HG03442 (cell line): ENCODE measurements around the gene LAMP5.

Experiments used
- ATAC-seq: cut with Tn5 transposase; IDR thresholded peaks from one replicate; pipeline ENCODE4 v1.9.1; 2021; ENCODE audit warnings: mild to moderate bottlenecking, moderate library complexity; ENCODE audit not compliant: unreplicated experiment

Gene LAMP5

GRCh38 chr20:9499126-9499899 lies 15.1 kb upstream of the LAMP5 start:
- no peak for ATAC-seq

- ATAC-seq = peak; percentile 57
Measured at GRCh38 chr20:9500121-9500520, 14.3 kb upstream of the LAMP5 start.

GRCh38 chr20:9501473-9501872 lies 12.9 kb upstream of the LAMP5 start:
- ATAC-seq = no peak

GRCh38 chr20:9503526-9504245 lies 10.7 kb upstream of the LAMP5 start:
- ATAC-seq = no peak

GRCh38 chr20:9506280-9506821 lies 8.0 kb upstream of the LAMP5 start:
- ATAC-seq = no peak

GRCh38 chr20:9506964-9507369 lies 7.4 kb upstream of the LAMP5 start:
- ATAC-seq = no peak

GRCh38 chr20:9507544-9508239 lies 6.7 kb upstream of the LAMP5 start:
- no peak for ATAC-seq

GRCh38 chr20:9508240-9508661 lies 6.1 kb upstream of the LAMP5 start:
- ATAC-seq = no peak

- ATAC-seq = no peak
Measured at GRCh38 chr20:9508696-9509178, 5.7 kb upstream of the LAMP5 start.

GRCh38 chr20:9509246-9509645 lies 5.1 kb upstream of the LAMP5 start:
- ATAC-seq = no peak

GRCh38 chr20:9510911-9511310 lies 3.5 kb upstream of the LAMP5 start:
- ATAC-seq = no peak

- no peak for ATAC-seq
Measured at GRCh38 chr20:9514072-9514460, 324 bp upstream of the LAMP5 start.

- no peak for ATAC-seq
Measured at GRCh38 chr20:9515214-9515585, 810 bp downstream of the LAMP5 start.

- ATAC-seq = no peak
Measured at GRCh38 chr20:9515741-9516233, 1.4 kb downstream of the LAMP5 start.

GRCh38 chr20:9516234-9516871 lies 2.0 kb downstream of the LAMP5 start:
- ATAC-seq = no peak

GRCh38 chr20:9517297-9518162 lies 3.1 kb downstream of the LAMP5 start:
- ATAC-seq = no peak

- no peak for ATAC-seq
Measured at GRCh38 chr20:9518576-9519175, 4.3 kb downstream of the LAMP5 start.

- ATAC-seq = no peak
Measured at GRCh38 chr20:9520086-9520485, 5.7 kb downstream of the LAMP5 start.

GRCh38 chr20:9523636-9524035 lies 9.2 kb downstream of the LAMP5 start:
- no peak for ATAC-seq
